ENCODE data around the gene ATP11A.

GRCh38 chr13:112903606-112904195 lies 213.9 kb downstream of the ATP11A start:
- TF ChIP-seq POLR2A (IDR thresholded peaks at IDR 0.05) (no peak), EP300 (IDR thresholded peaks at IDR 0.05) (no peak)
- TF ChIP-seq, protein P1, sequence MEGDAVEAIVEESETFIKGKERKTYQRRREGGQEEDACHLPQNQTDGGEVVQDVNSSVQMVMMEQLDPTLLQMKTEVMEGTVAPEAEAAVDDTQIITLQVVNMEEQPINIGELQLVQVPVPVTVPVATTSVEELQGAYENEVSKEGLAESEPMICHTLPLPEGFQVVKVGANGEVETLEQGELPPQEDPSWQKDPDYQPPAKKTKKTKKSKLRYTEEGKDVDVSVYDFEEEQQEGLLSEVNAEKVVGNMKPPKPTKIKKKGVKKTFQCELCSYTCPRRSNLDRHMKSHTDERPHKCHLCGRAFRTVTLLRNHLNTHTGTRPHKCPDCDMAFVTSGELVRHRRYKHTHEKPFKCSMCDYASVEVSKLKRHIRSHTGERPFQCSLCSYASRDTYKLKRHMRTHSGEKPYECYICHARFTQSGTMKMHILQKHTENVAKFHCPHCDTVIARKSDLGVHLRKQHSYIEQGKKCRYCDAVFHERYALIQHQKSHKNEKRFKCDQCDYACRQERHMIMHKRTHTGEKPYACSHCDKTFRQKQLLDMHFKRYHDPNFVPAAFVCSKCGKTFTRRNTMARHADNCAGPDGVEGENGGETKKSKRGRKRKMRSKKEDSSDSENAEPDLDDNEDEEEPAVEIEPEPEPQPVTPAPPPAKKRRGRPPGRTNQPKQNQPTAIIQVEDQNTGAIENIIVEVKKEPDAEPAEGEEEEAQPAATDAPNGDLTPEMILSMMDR (IDR thresholded peaks at IDR 0.05), result no peak
